Panc1 (cell line): Measurements from ENCODE around the gene SLC24A4. TPM values are rescaled to one million over a fixed set of nuclear protein-coding genes. Genes with fewer than 3 reads are reported as not detected.

ENCODE experiments used
- ATAC-seq: fragments of 200-7000 bp; cut with Tn5 transposase; 2 replicates; pipeline ENCODE4 v1.9.1; 2020; ENCODE audit warnings: mild to moderate bottlenecking, moderate library complexity
- BruUV-seq: library from RNA; stranded (reverse); fragments of 400-500 nt; replicated peaks from 2 replicates; lab custom pipeline; 2021; lab: Mats Ljungman, UMichigan
- CTCF ChIA-PET: fragments of 300-600 bp; sonication (Branson Sonifier 250); formaldehyde crosslinking; loops from one replicate; lab custom pipeline; 2022; ENCODE audit warnings: antibody characterized with exemption; lab: Charles Lee
- POLR2A ChIA-PET: fragments of 300-600 bp; sonication (Branson Sonifier 250); formaldehyde crosslinking; loops from one replicate; lab custom pipeline; 2022; ENCODE audit warnings: antibody characterized with exemption; lab: Charles Lee
- DNase-seq: peaks from one replicate; pipeline ENCODE4 v3.0.0-alpha.2; 2010; ENCODE audit warnings: low read depth, low spot score
- H3K27ac ChIP-seq: 2 replicates; pipeline ENCODE4 v1.5.1; 2011; ENCODE audit warnings: mild to moderate bottlenecking, low read length, inconsistent platforms
- H3K27me3 ChIP-seq: fragments of 200-500 bp; sonication (Bioruptor generic); 2 replicates; pipeline ENCODE4 v1.6.0; 2014; ENCODE audit warnings: low read length, inconsistent platforms; ENCODE audit not compliant: control insufficient read depth, insufficient read depth
- H3K36me3 ChIP-seq: fragments of 200-500 bp; sonication (Bioruptor generic); 2 replicates; pipeline ENCODE4 v1.5.1; 2014; ENCODE audit warnings: inconsistent platforms, mild to moderate bottlenecking, low read length, moderate library complexity; ENCODE audit not compliant: control insufficient read depth, insufficient read depth
- H3K4me1 ChIP-seq: 2 replicates; pipeline ENCODE4 v1.5.1; 2011; ENCODE audit warnings: inconsistent platforms, mild to moderate bottlenecking, low read length, moderate library complexity; ENCODE audit not compliant: control insufficient read depth, insufficient read depth
- H3K4me3 ChIP-seq, 2 experiments: 2 replicates each; pipeline ENCODE4 v1.5.1; 2011 to 2012; ENCODE audit warnings: low read depth in 2 of 2, low read length in 2 of 2, mild to moderate bottlenecking in 2 of 2, inconsistent platforms in 1 of 2, moderate library complexity in 1 of 2
- H3K9me3 ChIP-seq: fragments of 200-500 bp; sonication (Bioruptor generic); 2 replicates; pipeline ENCODE4 v1.5.1; 2014; ENCODE audit warnings: low read depth, mild to moderate bottlenecking, inconsistent platforms, low read length, moderate library complexity; ENCODE audit not compliant: control insufficient read depth, insufficient read depth
- POLR2AphosphoS5 ChIP-seq: IDR thresholded peaks from 2 replicates; pipeline ENCODE4 v1.6.1; 2012; ENCODE audit warnings: mild to moderate bottlenecking, low read depth, low read length, moderate library complexity
- SIN3A ChIP-seq: IDR thresholded peaks from 2 replicates; pipeline ENCODE4 v1.6.1; 2012; ENCODE audit warnings: low read depth, mild to moderate bottlenecking, low read length, moderate library complexity, borderline replicate concordance; ENCODE audit not compliant: insufficient read depth
- TCF7L2 ChIP-seq: IDR thresholded peaks from 2 replicates; pipeline ENCODE4 v1.6.1; 2011; ENCODE audit warnings: mild to moderate bottlenecking, low read depth, low read length, inconsistent platforms
- in situ Hi-C: cut with HindIII; loops from 2 replicates; pipeline ENCODE4 v1.10.0; 2016; ENCODE audit warnings: low sequenced_read_pairs, low pct_unique_long_range_greater_than_20kb
- intact Hi-C: fragments of 100-400 bp; cut with micrococcal nuclease; formaldehyde crosslinking; loops from one replicate; pipeline ENCODE4 v1.10.0; 2022; ENCODE audit not compliant: unreplicated experiment
- total RNA-seq: library from RNA; stranded (reverse); gene quantifications from one replicate; pipeline ENCODE4 v1.2.1, GENCODE V29; 2021; ENCODE audit not compliant: unreplicated experiment
- TF ChIP-seq, protein P1 (sequence below): fragments of 450-650 bp; IDR thresholded peaks from 2 replicates; pipeline ENCODE4 v1.5.1; 2017; ENCODE audit warnings: mild to moderate bottlenecking
- TF ChIP-seq, protein P2 (sequence below), 2 experiments: IDR thresholded peaks; 2 replicates each; pipeline ENCODE4 v1.6.1; 2011 to 2012; ENCODE audit warnings: low read depth in 2 of 2, control low read depth in 1 of 2, low read length in 1 of 2, mild to moderate bottlenecking in 1 of 2, moderate library complexity in 1 of 2; ENCODE audit not compliant: insufficient read depth in 1 of 2

The SLC24A4 gene
- total RNA-seq, 1 experiment from 2014 or later, result not detected

DNA sequence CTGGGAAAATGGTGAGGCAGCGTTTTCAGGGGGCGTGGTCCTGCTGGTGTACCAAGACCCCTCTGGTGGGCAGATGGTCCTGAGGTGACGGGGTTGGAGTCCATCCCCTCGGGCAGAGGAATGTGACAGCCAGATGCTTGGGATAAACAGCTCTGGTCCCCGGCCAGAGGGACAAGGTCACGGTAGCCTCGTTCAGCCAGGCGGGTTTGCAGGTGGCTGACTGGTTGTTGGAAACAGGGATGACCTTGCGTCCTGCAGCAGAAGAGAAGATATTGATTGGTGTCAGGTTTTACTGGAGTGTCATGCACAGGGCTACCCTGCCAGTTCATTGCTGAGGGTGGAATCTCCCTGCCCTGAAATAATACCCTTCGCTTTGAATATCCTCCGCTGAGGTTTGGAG lies 43.3 kb downstream of the SLC24A4 start:
- ChIA-PET CTCF (no interaction called here), POLR2A (no interaction called here)
- BruUV-seq, result no TSS peak
- Histone ChIP-seq H3K36me3 (no peaks in the 10 kb centered on the region), H3K4me1 (no peaks in the 10 kb centered on the region), H3K4me3 (no peak overlapping the region), H3K27ac (no peak overlapping the region), H3K27me3 (peaks cover 3% of the 10 kb centered on the region; the same call in 1 of the 2 replicates), H3K9me3 (no peaks in the 10 kb centered on the region)
- intact Hi-C loops, result no loop called here
- DNase-seq, result no peak
- in situ Hi-C loops, result no loop called here
- no peak for ATAC-seq
- TF ChIP-seq TCF7L2, result no peak
- TF ChIP-seq, protein P1, sequence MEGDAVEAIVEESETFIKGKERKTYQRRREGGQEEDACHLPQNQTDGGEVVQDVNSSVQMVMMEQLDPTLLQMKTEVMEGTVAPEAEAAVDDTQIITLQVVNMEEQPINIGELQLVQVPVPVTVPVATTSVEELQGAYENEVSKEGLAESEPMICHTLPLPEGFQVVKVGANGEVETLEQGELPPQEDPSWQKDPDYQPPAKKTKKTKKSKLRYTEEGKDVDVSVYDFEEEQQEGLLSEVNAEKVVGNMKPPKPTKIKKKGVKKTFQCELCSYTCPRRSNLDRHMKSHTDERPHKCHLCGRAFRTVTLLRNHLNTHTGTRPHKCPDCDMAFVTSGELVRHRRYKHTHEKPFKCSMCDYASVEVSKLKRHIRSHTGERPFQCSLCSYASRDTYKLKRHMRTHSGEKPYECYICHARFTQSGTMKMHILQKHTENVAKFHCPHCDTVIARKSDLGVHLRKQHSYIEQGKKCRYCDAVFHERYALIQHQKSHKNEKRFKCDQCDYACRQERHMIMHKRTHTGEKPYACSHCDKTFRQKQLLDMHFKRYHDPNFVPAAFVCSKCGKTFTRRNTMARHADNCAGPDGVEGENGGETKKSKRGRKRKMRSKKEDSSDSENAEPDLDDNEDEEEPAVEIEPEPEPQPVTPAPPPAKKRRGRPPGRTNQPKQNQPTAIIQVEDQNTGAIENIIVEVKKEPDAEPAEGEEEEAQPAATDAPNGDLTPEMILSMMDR, result no peak
- no peak for TF ChIP-seq SIN3A
- TF ChIP-seq, protein P2, sequence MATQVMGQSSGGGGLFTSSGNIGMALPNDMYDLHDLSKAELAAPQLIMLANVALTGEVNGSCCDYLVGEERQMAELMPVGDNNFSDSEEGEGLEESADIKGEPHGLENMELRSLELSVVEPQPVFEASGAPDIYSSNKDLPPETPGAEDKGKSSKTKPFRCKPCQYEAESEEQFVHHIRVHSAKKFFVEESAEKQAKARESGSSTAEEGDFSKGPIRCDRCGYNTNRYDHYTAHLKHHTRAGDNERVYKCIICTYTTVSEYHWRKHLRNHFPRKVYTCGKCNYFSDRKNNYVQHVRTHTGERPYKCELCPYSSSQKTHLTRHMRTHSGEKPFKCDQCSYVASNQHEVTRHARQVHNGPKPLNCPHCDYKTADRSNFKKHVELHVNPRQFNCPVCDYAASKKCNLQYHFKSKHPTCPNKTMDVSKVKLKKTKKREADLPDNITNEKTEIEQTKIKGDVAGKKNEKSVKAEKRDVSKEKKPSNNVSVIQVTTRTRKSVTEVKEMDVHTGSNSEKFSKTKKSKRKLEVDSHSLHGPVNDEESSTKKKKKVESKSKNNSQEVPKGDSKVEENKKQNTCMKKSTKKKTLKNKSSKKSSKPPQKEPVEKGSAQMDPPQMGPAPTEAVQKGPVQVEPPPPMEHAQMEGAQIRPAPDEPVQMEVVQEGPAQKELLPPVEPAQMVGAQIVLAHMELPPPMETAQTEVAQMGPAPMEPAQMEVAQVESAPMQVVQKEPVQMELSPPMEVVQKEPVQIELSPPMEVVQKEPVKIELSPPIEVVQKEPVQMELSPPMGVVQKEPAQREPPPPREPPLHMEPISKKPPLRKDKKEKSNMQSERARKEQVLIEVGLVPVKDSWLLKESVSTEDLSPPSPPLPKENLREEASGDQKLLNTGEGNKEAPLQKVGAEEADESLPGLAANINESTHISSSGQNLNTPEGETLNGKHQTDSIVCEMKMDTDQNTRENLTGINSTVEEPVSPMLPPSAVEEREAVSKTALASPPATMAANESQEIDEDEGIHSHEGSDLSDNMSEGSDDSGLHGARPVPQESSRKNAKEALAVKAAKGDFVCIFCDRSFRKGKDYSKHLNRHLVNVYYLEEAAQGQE (IDR thresholded peaks at IDR 0.05; ENCODE audit: insufficient read depth in 1 of 2, low read depth in 2 of 2, low read length in 1 of 2), result no peak
- no peak for TF ChIP-seq POLR2AphosphoS5

DNA sequence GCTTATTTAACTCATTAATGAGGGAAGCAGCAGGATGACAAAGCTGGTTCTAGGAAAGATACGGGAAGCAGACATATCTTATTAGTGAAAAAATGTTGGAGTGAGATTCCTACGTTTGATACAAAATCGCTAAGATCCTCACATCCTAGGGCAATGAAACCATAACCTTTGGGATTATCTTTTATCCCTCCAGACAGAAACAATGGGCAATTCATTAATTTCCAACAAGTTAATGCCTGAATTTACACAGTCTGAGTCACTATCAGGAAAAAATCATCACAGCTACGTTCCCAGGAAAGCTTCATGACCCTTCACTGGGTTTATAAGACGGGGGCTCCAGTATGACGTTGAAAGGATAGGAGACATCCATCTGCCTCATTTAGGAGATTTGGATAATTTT lies 45.0 kb downstream of the SLC24A4 start:
- Histone ChIP-seq H3K9me3 (no peaks in the 10 kb centered on the region), H3K36me3 (no peaks in the 10 kb centered on the region), H3K27ac (no peak overlapping the region), H3K27me3 (no peaks in the 10 kb centered on the region), H3K4me3 (no peak overlapping the region), H3K4me1 (no peaks in the 10 kb centered on the region)
- no peak for ATAC-seq
- ChIA-PET CTCF (interaction anchor here (0.5 kb wide), 1 partner anchor 116 kb away, joined by 4 read pairs; no protein-coding TSS in a partner anchor), POLR2A (no interaction called here)
- TF ChIP-seq, protein P1, result no peak
- TF ChIP-seq POLR2AphosphoS5 (no peak), TCF7L2 (no peak), SIN3A (no peak)
- TF ChIP-seq, protein P2 (IDR thresholded peaks at IDR 0.05; ENCODE audit: insufficient read depth in 1 of 2, low read depth in 2 of 2, low read length in 1 of 2), result no peak
- intact Hi-C loops (no loop called here), in situ Hi-C loops (no loop called here)
- BruUV-seq, result no TSS peak
- DNase-seq, result no peak
